HG03108 (cell line): ENCODE measurements around the gene GPATCH11.

Source experiments
- ATAC-seq: cut with Tn5 transposase; IDR thresholded peaks from one replicate; pipeline ENCODE4 v1.9.1; 2021; ENCODE audit warnings: moderate library complexity; ENCODE audit not compliant: unreplicated experiment

GPATCH11 gene

GRCh38 chr2:37083873-37084794, at the start of gene GPATCH11, which contains the start of gene HEATR5B:
GPATCH11 (plus strand) TSS chr2:37084518; CDS start chr2:37088382, 3,864 bp downstream.
HEATR5B (minus strand) TSS chr2:37084372; CDS start chr2:37083414, 958 bp downstream.
- ATAC-seq, result peak; percentile 85

GRCh38 chr2:37037771-37038170, 46.5 kb upstream of the GPATCH11 start:
- ATAC-seq, result no peak

GRCh38 chr2:37039580-37039979, 44.7 kb upstream of the GPATCH11 start:
- no peak for ATAC-seq

- no peak for ATAC-seq
These were observed 31.6 kb upstream of the GPATCH11 start for GRCh38 chr2:37052600-37053332.

GRCh38 chr2:37059841-37060240, 24.5 kb upstream of the GPATCH11 start:
- no peak for ATAC-seq

GRCh38 chr2:37060446-37060845, 23.9 kb upstream of the GPATCH11 start:
- ATAC-seq, result no peak

GRCh38 chr2:37061013-37061711, 23.2 kb upstream of the GPATCH11 start:
- ATAC-seq, result no peak

GRCh38 chr2:37061776-37062175, 22.5 kb upstream of the GPATCH11 start:
- no peak for ATAC-seq

- ATAC-seq, result no peak
These were observed 15.6 kb upstream of the GPATCH11 start for GRCh38 chr2:37068686-37069085.

GRCh38 chr2:37070931-37071330, 13.4 kb upstream of the GPATCH11 start:
- no peak for ATAC-seq

GRCh38 chr2:37080266-37080665, 4.1 kb upstream of the GPATCH11 start:
- no peak for ATAC-seq

GRCh38 chr2:37080689-37081088, 3.6 kb upstream of the GPATCH11 start:
- no peak for ATAC-seq

GRCh38 chr2:37084797-37085196, 479 bp downstream of the GPATCH11 start:
- ATAC-seq, result no peak

GRCh38 chr2:37085731-37086147, 1.4 kb downstream of the GPATCH11 start:
- no peak for ATAC-seq

GRCh38 chr2:37090019-37090477, 5.7 kb downstream of the GPATCH11 start:
- peak; percentile 87 for ATAC-seq

GRCh38 chr2:37091873-37092272, 7.6 kb downstream of the GPATCH11 start:
- peak; percentile 40 for ATAC-seq

GRCh38 chr2:37096568-37096967, 12.2 kb downstream of the GPATCH11 start:
- ATAC-seq, result no peak

- no peak for ATAC-seq
These were observed 14.2 kb downstream of the GPATCH11 start for GRCh38 chr2:37098416-37099118.

GRCh38 chr2:37100054-37100453, 15.7 kb downstream of the GPATCH11 start:
- no peak for ATAC-seq

GRCh38 chr2:37102588-37102987, 18.3 kb downstream of the GPATCH11 start:
- no peak for ATAC-seq
